AG08396 (cell line): ENCODE measurements around the gene KCNJ10.

Experiments used
- DNase-seq: peaks from one replicate; pipeline ENCODE4 v3.0.0; 2012; ENCODE audit warnings: low spot score, mixed read lengths

KCNJ10 gene

GRCh38 chr1:160098852-160099561, 29.0 kb upstream of the KCNJ10 start:
- peak; percentile 98 for DNase-seq

- peak; percentile 92 for DNase-seq
Observed at GRCh38 chr1:160097911-160098851, 28.2 kb upstream of the KCNJ10 start, which contains the start of gene IGSF8. IGSF8 (minus strand) TSS chr1:160098619; CDS start chr1:160098472, 147 bp downstream.

- no peak for DNase-seq
Observed at GRCh38 chr1:160097151-160097910, 27.4 kb upstream of the KCNJ10 start.

- peak; percentile 38 for DNase-seq
Observed at GRCh38 chr1:160096274-160097116, 26.5 kb upstream of the KCNJ10 start.

GRCh38 chr1:160095382-160096105, 25.6 kb upstream of the KCNJ10 start:
- DNase-seq = no peak

GRCh38 chr1:160094806-160095205, 24.8 kb upstream of the KCNJ10 start:
- DNase-seq = no peak

GRCh38 chr1:160094291-160094625, 24.3 kb upstream of the KCNJ10 start:
- DNase-seq = no peak

GRCh38 chr1:160093624-160094290, 23.8 kb upstream of the KCNJ10 start:
- DNase-seq = no peak

- DNase-seq = no peak
Observed at GRCh38 chr1:160093069-160093395, 23.1 kb upstream of the KCNJ10 start.

GRCh38 chr1:160092366-160093068, 22.6 kb upstream of the KCNJ10 start:
- DNase-seq = no peak

GRCh38 chr1:160091666-160092223, 21.8 kb upstream of the KCNJ10 start:
- no peak for DNase-seq

- DNase-seq = no peak
Observed at GRCh38 chr1:160090760-160091159, 20.8 kb upstream of the KCNJ10 start.

- no peak for DNase-seq
Observed at GRCh38 chr1:160089883-160090282, 19.9 kb upstream of the KCNJ10 start.

- no peak for DNase-seq
Observed at GRCh38 chr1:160087118-160087662, 17.2 kb upstream of the KCNJ10 start.

- no peak for DNase-seq
Observed at GRCh38 chr1:160086456-160086892, 16.5 kb upstream of the KCNJ10 start.

GRCh38 chr1:160085686-160086455, 15.9 kb upstream of the KCNJ10 start:
- peak; percentile 92 for DNase-seq

GRCh38 chr1:160084771-160085321, 14.9 kb upstream of the KCNJ10 start:
- DNase-seq = no peak
